ENCODE data around the gene AGMO. TPM values are rescaled to one million over a fixed set of nuclear protein-coding genes. Genes with fewer than 3 reads are reported as not detected.

AGMO gene
- total and polyA plus RNA-seq, 2 of the 8 experiments (the other 6 are each of a cell fraction or from before 2014, with no cell fraction given), result 0.22 to 0.45 TPM

- Histone ChIP-seq H2BK120ac (replicated peaks; ENCODE audit: low read depth, low read length) (no peak overlapping the region), H4K8ac (ENCODE audit: extremely low read depth, insufficient read depth, low read length) (no peak overlapping the region), H3K23ac (ENCODE audit: insufficient read length) (no peak overlapping the region), H3K36me3 (ENCODE audit: control insufficient read depth in 2 of 4, insufficient read depth in 4 of 4, low read length in 3 of 4) (no peaks in the 10 kb centered on the region; a peak in 1 of 8 replicates), H3K27ac (ENCODE audit: low read depth, low read length) (no peak overlapping the region), H3K23me2 (ENCODE audit: low read depth, low read length) (no peaks in the 10 kb centered on the region; the same call in 1 of the 2 replicates), H2AK5ac (ENCODE audit: low read depth, low read length) (no peak overlapping the region), H2AFZ (ENCODE audit: low read length) (no peak overlapping the region), H4K5ac (ENCODE audit: insufficient read length, low read depth, low read length) (no peak overlapping the region), H3K79me2 (ENCODE audit: control insufficient read depth in 1 of 2, insufficient read depth in 2 of 2, low read length in 2 of 2) (no peaks in the 10 kb centered on the region), H3K4me3 (ENCODE audit: extremely low read depth in 1 of 4, insufficient read depth in 2 of 4, low read depth in 3 of 4, low read length in 4 of 4) (no peak overlapping the region), H2BK15ac (ENCODE audit: low read length) (no peak overlapping the region), H3K56ac (replicated peaks; ENCODE audit: insufficient read length, low read depth, low read length) (no peak overlapping the region), H3K18ac (ENCODE audit: extremely low read depth, low read length) (no peak overlapping the region), H3K4ac (replicated peaks; ENCODE audit: insufficient read length, low read depth, low read length) (no peak overlapping the region), H2BK20ac (ENCODE audit: low read length) (no peak overlapping the region), H4K20me1 (replicated peaks in 1 of 2; ENCODE audit: control insufficient read depth in 1 of 2, insufficient read depth in 2 of 2, low read length in 2 of 2) (no peaks in the 10 kb centered on the region), H3K79me1 (ENCODE audit: low read depth, low read length) (no peaks in the 10 kb centered on the region), H4K91ac (replicated peaks; ENCODE audit: insufficient read length, low read length) (no peak overlapping the region), H2BK5ac (ENCODE audit: low read depth, low read length) (no peak overlapping the region), H3K9me3 (ENCODE audit: insufficient read depth in 2 of 2, low read depth in 1 of 2, low read length in 1 of 2) (0 out of 4 replicates have a peak, but pooled peaks cover 0 to 8% of the 10 kb centered on the region in 2 experiments), H3K14ac (ENCODE audit: insufficient read length) (no peak overlapping the region), H3K4me1 (replicated peaks in 1 of 4; ENCODE audit: control insufficient read depth in 3 of 4, insufficient read depth in 4 of 4, low read length in 3 of 4) (no peaks in the 10 kb centered on the region), H2BK12ac (ENCODE audit: low read depth, low read length) (no peak overlapping the region), H3K4me2 (ENCODE audit: insufficient read depth in 1 of 2, low read depth in 2 of 2, low read length in 2 of 2) (no peak overlapping the region), H3K9ac (replicated peaks in 1 of 4; ENCODE audit: extremely low read depth in 1 of 4, low read depth in 3 of 4, low read length in 3 of 4) (no peak overlapping the region), H3K27me3 (replicated peaks in 1 of 4; ENCODE audit: control insufficient read depth in 3 of 4, extremely low read depth in 1 of 4, insufficient read depth in 3 of 4, low read length in 3 of 4) (no peaks in the 10 kb centered on the region)
- ChIA-PET POLR2A (ENCODE audit: partially characterized antibody) (no interaction called here), CTCF (ENCODE audit: partially characterized antibody) (interaction anchor here (0.8 to 2.5 kb wide), 7 partner anchors 14 to 747 kb away, joined by 3 to 14 read pairs (median 4); no protein-coding TSS in a partner anchor)
- DNase-seq (ENCODE audit: low read depth in 1 of 2, low spot score in 2 of 2), result no peak
- FAIRE-seq, result no peak
- WGBS, 2 experiments (ENCODE audit: extremely low coverage in 1 of 2, insufficient coverage in 1 of 2, insufficient read length in 1 of 2, insufficient replicate concordance in 2 of 2, low coverage in 1 of 2, low lambda C conversion rate in 2 of 2, missing lambda C conversion rate in 1 of 2), result 90% methylated on average over 6 of the region's 6 CpGs; no CpG with 5 or more reads in 1 of the 2 experiments
- TF ChIP-seq CEBPB (IDR thresholded peaks at IDR 0.05; ENCODE audit: low read depth, low read length) (no peak), EZH2 (IDR thresholded peaks at IDR 0.05; ENCODE audit: low read depth, low read length, severe bottlenecking) (no peak), TCF12 (IDR thresholded peaks at IDR 0.05; ENCODE audit: low read depth, low read length) (no peak), RNF2 (IDR thresholded peaks at IDR 0.05; ENCODE audit: borderline replicate concordance, low read depth, low read length, missing control alignments, poor library complexity, severe bottlenecking) (no peak), SIX5 (IDR thresholded peaks at IDR 0.05; ENCODE audit: low read depth, low read length) (no peak), CHD1 (IDR thresholded peaks at IDR 0.05; ENCODE audit: low read depth, low read length) (no peak), TBP (IDR thresholded peaks at IDR 0.05; ENCODE audit: low read depth, low read length) (no peak), CTCF (IDR thresholded peaks at IDR 0.05; ENCODE audit: control extremely low read depth in 1 of 3, insufficient read depth in 1 of 3, low read depth in 1 of 3, low read length in 3 of 3) (no peak), HDAC6 (IDR thresholded peaks at IDR 0.05; ENCODE audit: low read depth, low read length) (no peak), SAP30 (IDR thresholded peaks at IDR 0.05; ENCODE audit: insufficient read depth, insufficient replicate concordance, low read length) (no peak), TAF7 (optimal IDR thresholded peaks at IDR 0.05; ENCODE audit: borderline replicate concordance, low read depth, low read length) (no peak), BACH1 (IDR thresholded peaks at IDR 0.05; ENCODE audit: low read length) (no peak)
Measured at GRCh38 chr7:15323550-15323949, 238.3 kb downstream of the AGMO start.
